ENCODE results near the gene KCP.

The KCP gene

GRCh38 chr7:128865303-128865702 lies 45.2 kb downstream of the KCP start:
- Histone ChIP-seq H3K4me1 (ENCODE audit: control extremely low read depth in 1 of 4, control insufficient read depth in 4 of 4, insufficient read depth in 4 of 4, low read length in 3 of 4) (peaks cover 3 to 47% (median 42%) of the 10 kb centered on the region in 4 experiments), H3K9me3 (ENCODE audit: control extremely low read depth in 1 of 5, control insufficient read depth in 4 of 5, insufficient read depth in 2 of 5, low read depth in 1 of 5, low read length in 4 of 5) (no peaks in the 10 kb centered on the region), H3K27ac (ENCODE audit: insufficient read depth in 1 of 2, low read depth in 1 of 2, low read length in 2 of 2, poor library complexity in 1 of 2, severe bottlenecking in 2 of 2) (no peak overlapping the region), H3K27me3 (replicated peaks in 2 of 5; ENCODE audit: control insufficient read depth in 4 of 5, insufficient read depth in 5 of 5, low read length in 4 of 5) (peaks cover 0 to 4% (median 0%) of the 10 kb centered on the region in 5 experiments), H3K4me3 (ENCODE audit: control insufficient read depth in 1 of 7, extremely low read depth in 1 of 7, insufficient read depth in 4 of 7, low read depth in 2 of 7, low read length in 6 of 7) (no peak overlapping the region), H3K36me3 (ENCODE audit: control insufficient read depth in 4 of 4, insufficient read depth in 4 of 4, low read length in 3 of 4) (peaks cover 0 to 23% (median 13%) of the 10 kb centered on the region in 4 experiments)
- ChIA-PET POLR2A (no interaction called here), CTCF (interaction anchor here (4.6 kb wide), 1 partner anchor 16 kb away, joined by 47 read pairs; no protein-coding TSS in a partner anchor)
- WGBS (ENCODE audit: insufficient coverage) = 95% methylated on average over 12 of the region's 12 CpGs
- no peak for DNase-seq

DNA sequence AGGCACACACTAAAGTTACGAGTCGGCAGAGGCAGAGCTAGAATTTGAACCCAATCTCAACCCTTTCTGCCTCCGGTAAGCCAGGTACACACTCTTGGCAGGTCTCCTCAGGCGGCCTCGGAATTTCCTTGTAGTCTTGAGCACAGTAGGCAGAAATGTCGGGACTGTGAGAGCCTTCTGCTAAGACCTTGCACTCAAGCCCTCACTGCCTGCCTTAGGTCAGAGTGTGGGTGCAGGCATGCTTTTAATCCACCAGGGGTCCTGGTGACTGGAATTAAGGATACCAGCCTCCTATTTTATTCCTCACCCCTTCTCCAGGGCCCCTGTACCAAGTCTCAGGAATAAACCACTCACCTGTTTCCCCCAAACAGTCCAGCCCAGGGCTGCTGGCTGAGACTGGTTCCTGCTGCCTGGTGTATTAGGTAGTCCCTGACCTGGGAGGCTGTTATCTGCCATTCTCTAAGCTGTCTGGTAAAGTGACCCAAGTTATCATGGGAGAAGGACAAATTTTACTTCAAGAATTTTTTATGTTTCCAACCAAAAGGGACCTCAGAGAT lies 47.0 kb downstream of the KCP start:
- Histone ChIP-seq H3K4me3 (ENCODE audit: control insufficient read depth in 1 of 7, extremely low read depth in 1 of 7, insufficient read depth in 4 of 7, low read depth in 2 of 7, low read length in 6 of 7) (peak overlapping the region; percentile 61 to 95 (median 93)), H3K4me1 (ENCODE audit: control extremely low read depth in 1 of 4, control insufficient read depth in 4 of 4, insufficient read depth in 4 of 4, low read length in 3 of 4) (peaks cover 3 to 43% (median 37%) of the 10 kb centered on the region in 4 experiments), H3K27ac (ENCODE audit: insufficient read depth in 1 of 2, low read depth in 1 of 2, low read length in 2 of 2, poor library complexity in 1 of 2, severe bottlenecking in 2 of 2) (peak overlapping the region; percentile 85 to 92), H3K9me3 (ENCODE audit: control extremely low read depth in 1 of 5, control insufficient read depth in 4 of 5, insufficient read depth in 2 of 5, low read depth in 1 of 5, low read length in 4 of 5) (no peaks in the 10 kb centered on the region), H3K27me3 (replicated peaks in 2 of 5; ENCODE audit: control insufficient read depth in 4 of 5, insufficient read depth in 5 of 5, low read length in 4 of 5) (no peaks in the 10 kb centered on the region), H3K36me3 (ENCODE audit: control insufficient read depth in 4 of 4, insufficient read depth in 4 of 4, low read length in 3 of 4) (peaks cover 0 to 23% (median 13%) of the 10 kb centered on the region in 4 experiments)
- WGBS (ENCODE audit: insufficient coverage) = 0% methylated on average over 6 of the region's 6 CpGs
- POLR2A ChIA-PET = interaction anchor here (0.6 kb wide), 1 partner anchor 654 kb away, joined by 4 read pairs; no protein-coding TSS in a partner anchor
- CTCF ChIA-PET = interaction anchor here (0.9 to 6.4 kb wide), 7 partner anchors 11 to 235 kb away, joined by 3 to 123 read pairs (median 6); no protein-coding TSS in a partner anchor
- DNase-seq = peak; percentile 70 to 75 (median 74)

DNA sequence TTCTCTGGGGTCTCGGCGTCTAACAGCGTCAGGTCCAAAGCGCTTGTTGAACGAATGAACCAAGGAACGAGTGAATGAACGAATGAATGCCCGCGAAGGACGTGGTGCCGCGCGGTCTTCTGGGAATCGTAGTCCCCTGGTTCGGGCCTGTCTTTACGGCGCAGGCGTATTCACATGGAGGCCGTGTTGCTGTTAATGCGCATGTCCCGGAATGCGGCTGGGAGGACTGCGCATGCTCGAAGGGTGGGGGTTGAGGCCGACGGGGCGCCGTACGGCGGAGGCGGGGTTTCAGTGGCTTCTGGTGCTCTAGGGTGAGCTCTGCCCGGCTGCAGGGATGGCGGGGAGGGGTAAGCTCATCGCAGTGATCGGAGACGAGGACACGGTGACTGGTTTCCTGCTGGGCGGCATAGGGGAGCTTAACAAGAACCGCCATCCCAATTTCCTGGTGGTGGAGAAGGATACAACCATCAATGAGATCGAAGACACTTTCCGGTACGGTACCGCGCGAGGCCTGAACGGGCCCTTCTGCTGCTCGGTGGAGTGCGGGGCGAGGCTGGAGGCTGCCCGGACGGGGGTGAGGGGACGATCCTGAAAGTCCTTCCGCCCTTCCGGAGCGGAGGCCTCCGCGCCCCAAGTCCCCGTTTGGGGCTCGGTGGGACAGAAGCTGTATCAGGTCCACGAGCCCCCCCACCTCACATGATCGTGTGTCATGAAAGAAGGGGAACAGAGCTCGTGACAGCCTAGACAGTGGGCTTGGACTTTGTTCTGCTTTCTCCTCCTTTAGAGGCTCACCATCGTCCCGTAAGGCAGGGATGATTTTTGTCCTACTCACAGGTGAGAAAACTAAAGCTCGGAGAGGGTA lies 47.7 kb downstream of the KCP start, which contains the start of gene ATP6V1F:
Gene ATP6V1F, plus strand, starts transcription at position 286 of the 862 bp plus-strand sequence. Its CDS starts 49 bp downstream, at position 335.
- H3K4me1 ChIP-seq (ENCODE audit: control extremely low read depth in 1 of 4, control insufficient read depth in 4 of 4, insufficient read depth in 4 of 4, low read length in 3 of 4) = peaks cover 3 to 39% (median 36%) of the 10 kb centered on the region in 4 experiments
- CTCF ChIA-PET = interaction anchor here (0.6 to 6.4 kb wide), 8 partner anchors 12 to 236 kb away, joined by 3 to 123 read pairs (median 6); no protein-coding TSS in a partner anchor
- WGBS (ENCODE audit: insufficient coverage) = 0% methylated on average over 54 of the region's 65 CpGs
- H3K4me3 ChIP-seq (ENCODE audit: control insufficient read depth in 1 of 7, extremely low read depth in 1 of 7, insufficient read depth in 4 of 7, low read depth in 2 of 7, low read length in 6 of 7) = peak within 1 kb of the TSS; percentile 61 to 95 (median 93)
- H3K27ac ChIP-seq (ENCODE audit: insufficient read depth in 1 of 2, low read depth in 1 of 2, low read length in 2 of 2, poor library complexity in 1 of 2, severe bottlenecking in 2 of 2) = peak within 1 kb of the TSS; percentile 85 to 92
- H3K27me3 ChIP-seq (replicated peaks in 2 of 5; ENCODE audit: control insufficient read depth in 4 of 5, insufficient read depth in 5 of 5, low read length in 4 of 5) = no peaks in the 10 kb centered on the region
- POLR2A ChIA-PET = interaction anchor here (0.5 to 0.6 kb wide), 4 partner anchors 80 to 655 kb away, joined by 3 to 5 read pairs (median 4); no protein-coding TSS in a partner anchor
- H3K36me3 ChIP-seq (ENCODE audit: control insufficient read depth in 4 of 4, insufficient read depth in 4 of 4, low read length in 3 of 4) = peaks cover 0 to 23% (median 13%) of the 10 kb centered on the region in 4 experiments
- DNase-seq = peak; percentile 96 to 98 (median 97)
- H3K9me3 ChIP-seq (ENCODE audit: control extremely low read depth in 1 of 5, control insufficient read depth in 4 of 5, insufficient read depth in 2 of 5, low read depth in 1 of 5, low read length in 4 of 5) = no peaks in the 10 kb centered on the region

- ChIA-PET POLR2A (interaction anchor here (0.5 kb wide), 1 partner anchor 398 kb away, joined by 5 read pairs; no protein-coding TSS in a partner anchor), CTCF (interaction anchor here (0.6 to 6.4 kb wide), 4 partner anchors 16 to 35 kb away, joined by 3 to 123 read pairs (median 7); no protein-coding TSS in a partner anchor)
- H3K27me3 ChIP-seq (replicated peaks in 2 of 5; ENCODE audit: control insufficient read depth in 4 of 5, insufficient read depth in 5 of 5, low read length in 4 of 5) = no peaks in the 10 kb centered on the region
- H3K4me3 ChIP-seq (ENCODE audit: control insufficient read depth in 1 of 7, extremely low read depth in 1 of 7, insufficient read depth in 4 of 7, low read depth in 2 of 7, low read length in 6 of 7) = peak overlapping the region in 6 of 7 experiments; percentile 83 to 95 (median 94)
- H3K4me1 ChIP-seq (ENCODE audit: control extremely low read depth in 1 of 4, control insufficient read depth in 4 of 4, insufficient read depth in 4 of 4, low read length in 3 of 4) = peaks cover 3 to 39% (median 36%) of the 10 kb centered on the region in 4 experiments
- H3K9me3 ChIP-seq (ENCODE audit: control extremely low read depth in 1 of 5, control insufficient read depth in 4 of 5, insufficient read depth in 2 of 5, low read depth in 1 of 5, low read length in 4 of 5) = no peaks in the 10 kb centered on the region
- H3K27ac ChIP-seq (ENCODE audit: insufficient read depth in 1 of 2, low read depth in 1 of 2, low read length in 2 of 2, poor library complexity in 1 of 2, severe bottlenecking in 2 of 2) = peak overlapping the region in 1 of 2 experiments; percentile 92
- DNase-seq = no peak
- peaks cover 0 to 23% (median 13%) of the 10 kb centered on the region in 4 experiments for H3K36me3 ChIP-seq (ENCODE audit: control insufficient read depth in 4 of 4, insufficient read depth in 4 of 4, low read length in 3 of 4)
- WGBS (ENCODE audit: insufficient coverage) = 81% methylated on average over 13 of the region's 15 CpGs
These were observed 48.4 kb downstream of the KCP start for GRCh38 chr7:128861957-128862570.

DNA sequence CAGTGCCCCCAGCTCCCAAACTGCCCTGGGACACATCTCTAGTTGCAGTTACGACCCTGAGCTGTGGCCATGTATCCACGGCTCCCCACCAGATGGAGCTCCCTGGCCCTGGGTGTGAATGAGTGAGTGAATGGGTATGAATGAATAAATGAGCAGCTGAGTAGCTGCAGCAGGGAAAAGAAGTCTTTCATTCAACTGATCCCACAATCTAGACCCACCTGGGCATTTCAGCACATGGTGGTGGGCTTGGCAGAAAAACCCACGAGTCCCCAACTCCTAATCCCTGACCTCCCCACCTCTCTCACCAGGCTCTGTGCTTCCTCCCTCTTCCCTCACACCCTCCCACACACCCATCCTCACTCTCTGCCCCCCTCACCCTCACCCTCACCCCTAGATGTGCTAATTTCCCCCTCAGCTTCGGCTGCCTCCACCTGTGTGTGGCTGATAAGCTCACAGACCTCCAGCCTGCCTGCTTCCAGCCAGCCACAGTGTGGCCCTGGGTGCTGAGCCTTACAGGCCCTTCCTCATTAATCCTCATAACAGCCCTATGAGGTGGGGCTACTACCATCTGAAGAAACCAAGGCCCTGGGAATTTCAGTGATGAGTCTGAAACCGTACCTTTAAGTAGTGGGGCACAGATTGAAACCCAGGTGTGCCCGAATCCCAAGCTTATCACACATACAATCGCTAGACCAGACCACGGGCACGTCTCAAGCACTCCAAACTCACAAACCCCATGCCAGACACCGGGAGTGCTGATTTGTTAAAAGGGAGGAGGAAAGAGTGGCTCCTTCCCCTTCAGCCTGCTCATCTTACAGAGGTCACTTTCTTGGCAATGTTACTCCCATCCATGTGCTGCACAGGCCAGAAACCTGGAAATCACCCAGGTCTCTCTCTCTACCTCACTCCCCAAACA lies 50.1 kb downstream of the KCP start:
- no peak overlapping the region for H3K4me3 ChIP-seq (ENCODE audit: control insufficient read depth in 1 of 7, extremely low read depth in 1 of 7, insufficient read depth in 4 of 7, low read depth in 2 of 7, low read length in 6 of 7)
- DNase-seq = peak; percentile 67 to 94 (median 88)
- no peaks in the 10 kb centered on the region for H3K9me3 ChIP-seq (ENCODE audit: control extremely low read depth in 1 of 5, control insufficient read depth in 4 of 5, insufficient read depth in 2 of 5, low read depth in 1 of 5, low read length in 4 of 5)
- ChIA-PET POLR2A (no interaction called here), CTCF (interaction anchor here (0.8 to 6.4 kb wide), 14 partner anchors 9 to 433 kb away, joined by 3 to 123 read pairs (median 4); no protein-coding TSS in a partner anchor)
- peaks cover 3 to 39% (median 36%) of the 10 kb centered on the region in 4 experiments for H3K4me1 ChIP-seq (ENCODE audit: control extremely low read depth in 1 of 4, control insufficient read depth in 4 of 4, insufficient read depth in 4 of 4, low read length in 3 of 4)
- H3K36me3 ChIP-seq (ENCODE audit: control insufficient read depth in 4 of 4, insufficient read depth in 4 of 4, low read length in 3 of 4) = peaks cover 0 to 8% (median 6%) of the 10 kb centered on the region in 4 experiments
- 17% methylated on average over 3 of the region's 10 CpGs for WGBS (ENCODE audit: insufficient coverage)
- H3K27me3 ChIP-seq (replicated peaks in 2 of 5; ENCODE audit: control insufficient read depth in 4 of 5, insufficient read depth in 5 of 5, low read length in 4 of 5) = no peaks in the 10 kb centered on the region
- H3K27ac ChIP-seq (ENCODE audit: insufficient read depth in 1 of 2, low read depth in 1 of 2, low read length in 2 of 2, poor library complexity in 1 of 2, severe bottlenecking in 2 of 2) = peak overlapping the region in 1 of 2 experiments; percentile 52
